HG02571 (cell line): Measurements from ENCODE around the gene IL1A.

Experiments
- ATAC-seq: cut with Tn5 transposase; IDR thresholded peaks from one replicate; pipeline ENCODE4 v1.9.1; 2021; ENCODE audit warnings: mild to moderate bottlenecking, moderate library complexity; ENCODE audit not compliant: unreplicated experiment

IL1A gene

DNA sequence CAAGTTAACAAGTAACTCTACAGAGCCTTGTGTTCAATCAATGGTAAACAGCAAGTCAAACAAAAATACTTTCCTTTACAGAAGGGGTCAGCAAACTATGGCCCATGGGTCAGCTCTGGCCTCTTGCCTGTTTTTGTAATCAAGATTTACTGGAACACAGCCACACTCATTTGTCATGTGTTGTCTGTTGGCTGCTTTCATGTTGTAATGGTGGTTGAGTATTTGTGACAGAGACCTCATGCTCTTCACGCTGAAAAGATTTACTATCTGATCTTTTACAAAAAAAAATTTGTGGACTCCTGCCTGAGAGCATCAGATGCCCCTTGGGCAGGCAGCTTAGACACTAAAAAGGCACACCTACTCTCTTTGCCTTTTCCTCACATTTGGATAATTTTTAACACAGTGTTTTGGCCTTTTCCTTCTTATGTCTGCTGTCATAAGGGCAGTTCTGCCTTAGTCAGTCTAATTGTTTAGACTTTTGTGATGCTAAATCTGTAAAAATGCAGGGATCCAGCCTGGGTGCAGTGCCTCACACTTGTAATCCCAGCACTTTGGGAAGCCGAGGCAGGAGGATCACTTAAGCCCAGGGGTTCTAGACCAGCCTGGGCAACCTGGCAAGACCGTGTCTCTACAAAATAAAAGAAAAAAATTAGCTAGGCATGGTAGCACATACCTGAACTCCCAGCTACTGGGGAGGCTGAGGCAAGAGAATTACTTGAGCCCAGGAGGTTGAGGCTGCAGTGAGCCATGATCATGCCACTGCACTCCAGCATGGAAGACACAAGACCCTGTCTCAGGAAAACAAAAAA is 34.0 kb upstream of the IL1A start:
- ATAC-seq, result no peak

GRCh38 chr2:112817082-112817689 is 32.9 kb upstream of the IL1A start:
- ATAC-seq, result no peak

DNA sequence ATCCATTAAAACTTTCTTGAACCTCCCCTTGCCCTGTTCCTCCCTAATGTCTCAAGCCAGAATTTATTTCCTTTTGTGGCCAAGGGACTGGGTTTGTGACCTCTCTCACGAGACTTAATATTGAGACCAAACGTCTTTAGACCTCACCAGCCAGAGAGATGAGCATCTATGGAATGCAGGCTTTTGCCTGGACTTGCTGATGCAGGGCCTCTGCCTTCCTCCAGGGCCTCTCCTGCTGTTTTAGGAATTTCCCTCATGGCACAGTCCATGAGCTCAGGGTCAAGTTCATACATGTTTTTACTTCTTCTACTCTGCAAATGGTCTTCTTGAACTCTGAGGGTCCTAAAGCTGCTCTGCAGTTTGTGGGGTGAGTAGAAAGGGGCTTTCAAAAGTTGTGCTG is 30.0 kb upstream of the IL1A start:
- ATAC-seq, result no peak

- ATAC-seq, result no peak
Measured at GRCh38 chr2:112813280-112813966, 29.1 kb upstream of the IL1A start.

GRCh38 chr2:112812318-112813267 is 28.3 kb upstream of the IL1A start:
- ATAC-seq, result peak; percentile 61

GRCh38 chr2:112811841-112812306 is 27.6 kb upstream of the IL1A start:
- no peak for ATAC-seq

DNA sequence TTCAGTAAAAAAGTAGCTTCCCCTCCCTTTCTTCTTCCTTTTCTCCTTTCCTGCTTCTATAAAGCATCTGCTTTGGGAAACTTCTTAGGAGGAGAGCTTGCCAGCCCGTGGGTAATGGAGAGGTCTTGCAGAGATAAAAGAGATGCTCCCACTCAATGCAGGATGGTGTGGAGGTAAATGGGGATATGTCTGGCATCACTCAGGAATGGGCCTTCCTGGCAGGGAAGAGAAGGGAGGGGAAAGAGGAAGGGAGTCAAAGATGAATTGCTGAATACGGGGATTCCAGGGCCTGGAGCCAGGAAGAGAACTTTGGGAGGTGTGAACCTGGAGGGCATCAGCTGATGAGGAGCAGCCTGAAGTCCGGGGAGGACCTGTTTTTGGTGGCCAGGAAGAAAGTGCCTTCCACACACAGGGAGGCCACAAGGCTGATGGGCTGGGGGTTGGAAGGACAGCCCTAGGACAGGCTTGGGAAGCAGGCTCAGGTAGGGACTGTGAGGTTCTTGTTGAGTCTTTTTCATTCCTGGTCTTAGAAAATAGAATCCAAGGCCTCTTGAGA is 27.1 kb upstream of the IL1A start:
- ATAC-seq, result no peak

DNA sequence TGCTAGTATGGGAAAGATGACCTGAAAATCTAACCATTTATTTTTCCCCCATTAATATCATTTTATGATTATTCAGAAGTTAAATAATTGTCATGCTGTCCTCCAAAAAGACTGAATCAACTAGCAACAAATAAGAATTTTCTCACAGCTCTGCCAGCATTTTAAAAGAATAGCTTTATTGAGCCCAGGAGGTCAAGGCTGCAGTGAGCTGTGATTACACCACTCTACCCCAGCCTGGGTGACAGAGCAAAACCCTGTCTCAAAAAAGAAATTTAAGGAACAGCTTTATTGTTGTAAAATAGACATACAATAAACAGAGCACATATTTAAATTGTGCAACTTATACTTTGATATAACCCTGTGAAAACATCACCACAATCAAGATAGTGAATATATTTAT is 24.8 kb upstream of the IL1A start:
- no peak for ATAC-seq

GRCh38 chr2:112807233-112807807 is 23.0 kb upstream of the IL1A start:
- ATAC-seq, result no peak

DNA sequence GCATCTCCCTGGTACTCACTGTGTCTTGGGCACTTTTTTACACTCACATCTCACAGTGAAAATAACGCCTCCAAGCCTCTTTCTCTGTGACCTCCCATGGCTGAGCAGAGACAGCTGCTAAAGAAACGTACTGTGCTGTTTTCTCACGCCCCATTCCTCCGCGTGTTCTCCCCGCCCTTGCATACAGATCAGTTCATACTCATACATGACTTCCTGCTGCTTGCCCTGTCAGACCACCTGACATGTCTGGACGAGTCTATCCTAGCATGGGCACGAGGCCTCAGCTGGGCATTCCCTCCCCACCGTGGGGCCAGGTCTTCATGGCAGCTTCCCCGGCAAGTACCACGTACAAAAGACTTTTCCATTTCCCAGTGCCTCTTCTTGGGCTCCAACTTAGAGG is 21.2 kb upstream of the IL1A start:
- peak; percentile 54 for ATAC-seq

DNA sequence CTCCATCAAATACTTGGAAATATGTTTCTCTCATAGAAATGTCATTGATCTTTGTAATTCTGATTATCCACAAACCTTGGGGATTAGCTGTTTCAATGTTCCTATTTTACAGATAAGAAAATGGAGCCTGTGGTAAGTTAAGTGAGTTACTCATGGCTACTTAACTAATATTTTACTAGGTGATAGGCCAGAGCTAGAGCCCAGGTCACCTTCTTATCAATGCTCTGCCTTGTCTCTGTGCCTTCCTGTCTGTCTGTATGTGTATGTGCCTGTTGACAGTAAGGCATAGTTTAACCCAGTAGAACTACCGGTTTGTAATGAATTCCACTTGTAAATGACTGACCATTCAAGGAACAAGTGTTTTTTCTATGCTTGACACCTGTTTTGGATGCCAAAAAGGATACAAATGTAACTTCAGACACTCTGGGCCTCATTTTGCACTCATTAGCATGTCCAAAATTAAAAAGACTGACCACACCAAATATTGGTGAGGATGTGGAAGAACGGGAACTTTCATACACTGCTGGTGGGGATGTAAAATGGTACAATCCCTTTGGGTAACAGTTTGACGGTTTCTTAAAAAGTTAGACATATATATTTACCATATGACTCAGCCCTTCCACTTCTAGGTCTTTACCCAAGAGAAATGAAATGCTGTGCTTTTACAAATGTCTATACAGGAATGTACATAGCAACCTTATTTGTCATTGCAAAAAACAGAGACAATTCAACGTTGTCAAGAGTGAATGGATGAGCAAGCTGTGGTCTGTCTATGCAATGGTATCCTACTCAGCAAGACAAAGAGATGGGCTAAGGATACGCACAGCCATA is 19.6 kb upstream of the IL1A start:
- ATAC-seq, result no peak

DNA sequence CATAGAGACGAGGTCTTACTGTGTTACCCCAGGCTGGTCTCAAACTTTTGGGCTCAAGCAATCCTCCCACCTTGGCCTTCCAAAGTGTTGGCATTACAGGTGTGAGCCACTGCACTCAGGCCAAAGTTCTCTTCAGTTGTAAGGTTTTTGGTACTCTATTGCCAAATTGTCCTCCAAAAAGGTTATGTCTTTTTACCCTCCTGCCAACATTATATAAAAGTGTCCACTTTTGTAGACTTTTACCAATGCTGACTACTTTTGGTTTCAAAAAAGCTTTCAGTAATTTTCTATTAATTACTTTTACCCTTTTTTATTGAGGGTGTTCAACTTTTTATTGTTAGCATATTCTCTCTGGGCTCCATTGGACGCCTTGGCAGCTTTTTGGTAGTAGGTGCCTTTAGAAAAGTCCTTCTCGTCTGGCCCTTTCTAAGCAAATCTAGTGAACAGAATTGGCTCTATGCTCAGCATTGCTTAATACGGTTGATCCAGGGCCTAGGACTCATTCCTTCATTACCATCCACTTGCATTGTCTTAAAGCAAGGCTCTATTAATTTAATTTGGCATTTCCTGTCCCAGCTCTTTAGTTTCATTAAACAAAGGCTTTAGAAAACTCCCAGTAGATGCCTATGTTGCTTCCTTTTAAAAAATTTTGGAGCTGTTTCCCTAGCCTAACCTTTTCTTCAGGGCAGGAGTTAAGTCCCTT is 16.7 kb upstream of the IL1A start:
- ATAC-seq, result no peak

GRCh38 chr2:112798979-112799975 is 15.0 kb upstream of the IL1A start:
- ATAC-seq, result no peak

GRCh38 chr2:112796486-112796885 is 12.2 kb upstream of the IL1A start:
- ATAC-seq, result no peak

- no peak for ATAC-seq
Measured at GRCh38 chr2:112795774-112796173, 11.5 kb upstream of the IL1A start.

DNA sequence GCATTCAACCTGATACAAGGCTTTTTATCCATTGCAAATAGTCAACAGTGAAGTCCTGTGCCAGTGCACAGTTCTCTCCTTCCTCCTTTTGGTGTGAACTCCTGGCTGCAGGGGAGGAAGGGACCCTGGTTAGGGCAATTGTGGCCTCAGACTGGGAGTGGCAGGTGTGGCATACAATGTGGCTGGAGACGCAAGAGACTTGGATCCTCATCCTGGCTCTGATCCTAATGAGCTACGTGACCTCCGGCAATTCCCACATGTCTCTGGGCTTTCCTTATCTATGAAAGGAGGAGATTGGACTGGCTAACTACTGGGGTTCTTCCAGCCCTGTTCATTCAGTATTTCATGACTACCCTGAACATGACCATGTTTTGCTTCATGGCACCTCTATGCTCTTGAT is 10.5 kb upstream of the IL1A start:
- no peak for ATAC-seq

DNA sequence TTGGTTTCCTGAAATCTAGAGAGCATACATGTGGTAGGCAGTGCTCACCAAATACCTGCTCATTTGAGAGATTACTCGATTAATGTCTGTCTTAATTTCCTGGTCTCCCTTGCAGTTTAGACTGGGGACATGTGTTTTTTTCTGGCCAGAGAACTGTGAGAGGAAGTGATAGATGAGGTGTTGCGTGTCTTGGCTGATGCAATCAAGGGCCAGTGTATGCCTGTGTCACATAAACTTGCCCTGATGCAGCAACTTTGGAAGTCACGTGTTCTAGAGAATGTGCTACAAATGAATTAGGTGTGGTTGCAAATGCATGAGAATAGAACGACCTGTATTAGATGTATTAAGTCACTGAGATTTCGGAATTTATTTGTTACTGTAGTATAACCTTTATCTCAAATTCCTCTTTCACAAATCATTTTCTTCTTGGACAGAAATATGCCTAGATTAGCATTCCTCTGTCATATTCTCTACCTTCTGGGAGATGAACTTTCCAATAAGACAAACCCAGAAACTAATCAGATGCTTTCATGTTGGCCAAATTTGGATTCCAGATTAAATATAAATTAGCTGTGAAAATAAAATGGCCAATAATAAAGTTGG is 9.9 kb upstream of the IL1A start:
- peak; percentile 63 for ATAC-seq
